HFFc6 (cell line): ENCODE results near the gene TPSG1. TPM values are rescaled to one million over a fixed set of nuclear protein-coding genes. Genes with fewer than 3 reads are reported as not detected.

Experiments used
- DNase-seq: peaks from one replicate; pipeline ENCODE4 v3.0.0-alpha.2; 2018
- H3K27ac Mint-ChIP-seq: 2 replicates; pipeline ENCODE4 v1.8.0; 2020; ENCODE audit warnings: mild to moderate bottlenecking, mixed read lengths
- H3K27me3 Mint-ChIP-seq: 2 replicates; pipeline ENCODE4 v1.8.0; 2021; ENCODE audit warnings: mild to moderate bottlenecking, moderate library complexity, mixed read lengths; ENCODE audit not compliant: insufficient read depth
- H3K36me3 Mint-ChIP-seq: 2 replicates; pipeline ENCODE4 v1.8.0; 2021; ENCODE audit warnings: low read depth, mixed read lengths
- H3K4me1 Mint-ChIP-seq: 2 replicates; pipeline ENCODE4 v1.8.0; 2020; ENCODE audit warnings: low read depth, mixed read lengths
- H3K4me3 Mint-ChIP-seq: 2 replicates; pipeline ENCODE4 v1.8.0; 2020; ENCODE audit warnings: mild to moderate bottlenecking, moderate library complexity, mixed read lengths
- H3K9me3 Mint-ChIP-seq: 2 replicates; pipeline ENCODE4 v1.8.0; 2020; ENCODE audit warnings: mild to moderate bottlenecking, mixed read lengths
- total RNA-seq, 6 experiments: library from RNA; stranded (reverse); fragmentation: NEBNext Ultra II Directional; extraction: Animal tissue kit (Norgen Biotek cat#: 25700); gene quantifications; 2 replicates in 1 of 6; 3 replicates in 5 of 6; pipeline ENCODE4 v1.2.3, GENCODE V29; 2021
- TF ChIP-seq, protein P1 (sequence below): fragments of 200-600 bp; sonication (generic); IDR thresholded peaks from 2 replicates; pipeline ENCODE4 v1.5.0; 2021; ENCODE audit warnings: antibody characterized with exemption, mild to moderate bottlenecking

TPSG1 gene
- total RNA-seq, 6 experiments from 2014 or later = 0.23 TPM; not detected in 5

DNA sequence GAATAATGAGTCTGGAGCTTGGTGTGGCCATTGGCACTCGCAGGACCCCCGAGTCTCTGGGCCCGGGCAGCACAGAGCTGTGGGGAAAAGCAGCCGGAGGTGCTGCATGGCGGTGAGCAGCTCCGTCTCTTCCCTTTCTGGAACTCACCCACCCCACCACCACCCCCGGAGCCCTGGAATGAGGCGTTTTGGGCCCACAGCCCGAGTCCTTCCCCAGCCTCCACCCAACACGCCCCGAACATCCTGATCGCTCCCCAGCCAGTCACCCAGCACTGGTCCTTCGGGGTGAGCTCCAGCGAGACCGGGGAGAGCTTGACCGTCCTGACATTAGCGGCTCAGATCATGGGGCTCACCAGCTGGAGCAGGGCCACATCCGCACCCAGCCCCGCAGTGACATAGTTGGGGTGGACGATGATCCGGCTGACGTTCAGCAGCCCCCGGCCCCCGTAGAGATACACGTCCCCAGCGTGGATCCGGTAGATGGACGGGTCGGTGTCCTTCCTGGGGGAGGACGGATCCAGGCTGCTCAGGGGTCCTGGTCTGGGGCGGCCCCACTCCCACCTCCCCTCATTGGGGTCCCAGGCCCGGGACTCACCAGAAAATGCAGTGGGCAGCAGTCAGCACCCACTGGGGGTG is 37.3 kb upstream of the TPSG1 start:
- TF ChIP-seq, protein P1, sequence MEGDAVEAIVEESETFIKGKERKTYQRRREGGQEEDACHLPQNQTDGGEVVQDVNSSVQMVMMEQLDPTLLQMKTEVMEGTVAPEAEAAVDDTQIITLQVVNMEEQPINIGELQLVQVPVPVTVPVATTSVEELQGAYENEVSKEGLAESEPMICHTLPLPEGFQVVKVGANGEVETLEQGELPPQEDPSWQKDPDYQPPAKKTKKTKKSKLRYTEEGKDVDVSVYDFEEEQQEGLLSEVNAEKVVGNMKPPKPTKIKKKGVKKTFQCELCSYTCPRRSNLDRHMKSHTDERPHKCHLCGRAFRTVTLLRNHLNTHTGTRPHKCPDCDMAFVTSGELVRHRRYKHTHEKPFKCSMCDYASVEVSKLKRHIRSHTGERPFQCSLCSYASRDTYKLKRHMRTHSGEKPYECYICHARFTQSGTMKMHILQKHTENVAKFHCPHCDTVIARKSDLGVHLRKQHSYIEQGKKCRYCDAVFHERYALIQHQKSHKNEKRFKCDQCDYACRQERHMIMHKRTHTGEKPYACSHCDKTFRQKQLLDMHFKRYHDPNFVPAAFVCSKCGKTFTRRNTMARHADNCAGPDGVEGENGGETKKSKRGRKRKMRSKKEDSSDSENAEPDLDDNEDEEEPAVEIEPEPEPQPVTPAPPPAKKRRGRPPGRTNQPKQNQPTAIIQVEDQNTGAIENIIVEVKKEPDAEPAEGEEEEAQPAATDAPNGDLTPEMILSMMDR = no peak
- Mint-ChIP-seq H3K27ac (no peak overlapping the region), H3K36me3 (no peaks in the 10 kb centered on the region; the same call in 1 of the 2 replicates), H3K27me3 (peaks cover 21% of the 10 kb centered on the region), H3K4me1 (no peaks in the 10 kb centered on the region), H3K4me3 (no peak overlapping the region), H3K9me3 (peaks cover 13% of the 10 kb centered on the region; the same call in 1 of the 2 replicates)
- no peak for DNase-seq

DNA sequence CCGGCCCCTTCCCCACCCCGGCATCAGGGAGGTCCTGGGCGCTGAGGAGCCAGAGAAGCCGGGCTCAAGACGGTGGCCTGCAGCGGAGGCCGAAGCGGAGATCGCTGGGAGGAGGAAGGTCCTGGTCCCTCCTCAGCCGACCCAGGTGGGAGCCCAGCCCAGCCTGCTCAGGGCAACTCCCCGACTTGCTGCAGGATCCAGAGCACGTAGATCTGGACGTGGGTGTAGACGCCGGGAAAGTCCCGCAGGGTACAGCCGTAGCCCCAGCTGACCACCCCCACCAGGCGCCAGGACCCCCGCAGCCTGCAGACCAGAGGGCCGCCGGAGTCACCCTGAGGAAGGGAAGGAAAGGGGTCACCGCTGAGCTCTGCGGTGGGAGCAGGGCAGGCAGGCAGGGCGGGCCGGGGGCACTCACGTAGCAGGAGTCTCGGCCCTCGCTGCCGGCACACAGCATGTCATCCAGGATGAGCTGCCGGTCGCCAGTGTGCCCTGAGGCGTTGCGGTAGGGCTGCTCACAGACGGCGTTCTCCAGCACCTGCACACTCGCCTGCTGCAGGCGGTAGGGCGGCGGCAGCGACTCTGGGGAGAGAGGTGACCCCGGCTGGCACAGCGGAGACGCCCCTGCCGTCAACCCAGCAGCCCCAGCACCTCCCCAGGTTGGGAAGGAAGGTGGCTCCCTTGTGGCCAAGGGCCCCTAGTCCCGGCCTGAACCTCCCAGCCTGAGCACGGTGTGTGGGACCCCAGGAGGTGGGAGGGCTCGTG is 36.2 kb upstream of the TPSG1 start:
- no peaks in the 10 kb centered on the region for H3K4me1 Mint-ChIP-seq
- DNase-seq = no peak
- TF ChIP-seq, protein P1 = no peak
- H3K27ac Mint-ChIP-seq = no peak overlapping the region
- H3K27me3 Mint-ChIP-seq = peaks cover 22% of the 10 kb centered on the region
- no peak overlapping the region for H3K4me3 Mint-ChIP-seq
- H3K9me3 Mint-ChIP-seq = peaks cover 11% of the 10 kb centered on the region; the same call in 1 of the 2 replicates
- H3K36me3 Mint-ChIP-seq = no peaks in the 10 kb centered on the region; the same call in 1 of the 2 replicates

DNA sequence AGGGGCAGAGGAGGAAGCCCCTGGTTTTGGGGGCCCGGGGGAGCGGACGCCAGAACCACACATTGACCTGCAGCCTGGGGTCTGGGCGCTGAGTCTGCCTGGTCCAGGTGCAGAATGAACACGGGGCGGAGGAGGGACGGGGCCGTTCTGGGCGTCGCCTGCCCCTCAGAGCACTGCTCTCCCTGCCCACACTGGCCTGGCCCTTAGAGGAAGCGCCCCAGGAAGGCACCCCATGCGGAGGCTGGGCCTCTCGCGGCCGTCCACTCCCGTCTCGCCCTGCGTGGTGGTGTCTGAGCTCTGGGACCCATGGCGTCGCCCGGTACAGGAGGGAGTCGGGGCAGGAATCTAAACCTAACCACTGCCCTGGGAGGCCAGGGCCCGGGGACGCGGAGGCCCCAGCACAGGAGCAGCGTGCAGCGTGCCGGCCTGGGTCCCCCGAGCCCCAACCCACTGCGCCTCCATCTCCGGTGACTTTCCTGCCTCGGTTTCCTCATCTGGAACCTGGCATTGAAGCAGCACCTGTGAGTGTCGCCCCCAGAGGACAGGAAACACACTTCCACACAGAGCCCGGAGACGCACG is 35.1 kb upstream of the TPSG1 start:
- no peaks in the 10 kb centered on the region; the same call in 1 of the 2 replicates for H3K36me3 Mint-ChIP-seq
- no peak for DNase-seq
- peaks cover 10% of the 10 kb centered on the region; the same call in 1 of the 2 replicates for H3K9me3 Mint-ChIP-seq
- H3K4me1 Mint-ChIP-seq = no peaks in the 10 kb centered on the region
- no peak overlapping the region for H3K4me3 Mint-ChIP-seq
- TF ChIP-seq, protein P1 = no peak
- H3K27me3 Mint-ChIP-seq = peaks cover 22% of the 10 kb centered on the region
- no peak overlapping the region for H3K27ac Mint-ChIP-seq

DNA sequence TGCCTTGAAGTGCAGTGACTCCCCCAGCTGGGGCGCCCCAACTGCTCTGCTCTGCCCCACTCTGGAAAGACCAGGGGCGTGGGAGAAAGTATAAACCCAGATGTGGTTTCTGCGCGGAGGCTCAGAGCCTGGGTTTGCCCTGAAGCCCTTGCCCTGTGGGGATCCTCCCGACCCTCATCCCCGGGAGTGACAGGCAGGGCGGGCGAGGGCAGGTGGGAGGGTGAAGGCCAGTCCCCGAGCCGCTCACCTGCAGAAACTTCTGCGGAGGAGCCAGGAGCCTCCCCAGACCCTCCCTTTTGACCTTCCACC is 34.6 kb upstream of the TPSG1 start:
- TF ChIP-seq, protein P1 = no peak
- H3K4me1 Mint-ChIP-seq = no peaks in the 10 kb centered on the region
- H3K4me3 Mint-ChIP-seq = no peak overlapping the region
- no peak for DNase-seq
- no peaks in the 10 kb centered on the region; the same call in 1 of the 2 replicates for H3K36me3 Mint-ChIP-seq
- no peak overlapping the region for H3K27ac Mint-ChIP-seq
- peaks cover 22% of the 10 kb centered on the region for H3K27me3 Mint-ChIP-seq
- peaks cover 6% of the 10 kb centered on the region; the same call in 1 of the 2 replicates for H3K9me3 Mint-ChIP-seq

DNA sequence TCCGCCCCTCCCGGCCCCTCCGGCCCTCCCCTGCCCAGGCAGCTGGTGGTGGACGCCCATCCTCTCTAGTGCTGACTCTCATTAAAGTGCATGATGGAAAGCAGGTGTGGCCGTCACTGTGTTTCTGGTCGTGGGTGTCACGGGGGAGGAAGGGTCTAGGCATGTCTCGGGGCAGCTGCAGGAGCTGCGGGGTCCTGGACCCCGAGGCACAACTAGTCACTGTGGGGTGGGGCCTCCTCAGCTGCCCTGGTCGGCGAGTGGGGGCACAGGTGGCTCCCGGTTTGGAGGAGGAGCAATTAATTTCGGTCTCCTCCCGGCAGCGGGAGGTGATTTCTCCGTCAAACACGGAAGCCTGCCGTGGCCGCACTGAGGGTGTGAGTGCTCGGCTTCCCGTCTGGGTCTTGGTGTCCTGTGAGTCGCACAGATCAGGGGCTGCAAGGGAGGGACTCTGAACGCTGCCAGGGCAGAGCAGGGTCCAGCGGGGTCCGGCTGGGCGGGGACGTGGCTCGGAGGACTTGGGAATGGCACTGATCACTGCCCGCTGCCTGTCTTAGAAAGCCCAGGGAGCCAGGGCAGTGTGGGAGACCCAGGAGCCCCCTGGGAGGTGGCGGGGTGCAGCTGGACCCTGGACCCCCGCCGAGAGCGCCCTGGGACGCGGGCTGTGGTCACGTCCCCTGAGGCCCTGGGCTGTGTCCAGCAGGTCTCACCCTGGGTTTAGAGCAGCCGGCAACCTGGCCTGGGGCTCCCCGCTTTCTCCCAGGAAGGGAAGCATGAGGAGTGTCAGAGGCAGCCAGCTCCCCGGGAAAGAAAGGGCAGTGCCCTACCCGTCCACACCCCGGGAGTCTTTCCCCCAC is 34.1 kb upstream of the TPSG1 start:
- H3K4me1 Mint-ChIP-seq = no peaks in the 10 kb centered on the region
- TF ChIP-seq, protein P1 = no peak
- H3K9me3 Mint-ChIP-seq = peaks cover under 1% of the 10 kb centered on the region; the same call in 1 of the 2 replicates
- H3K36me3 Mint-ChIP-seq = no peaks in the 10 kb centered on the region
- no peak overlapping the region for H3K27ac Mint-ChIP-seq
- no peak for DNase-seq
- H3K27me3 Mint-ChIP-seq = peaks cover 22% of the 10 kb centered on the region
- no peak overlapping the region for H3K4me3 Mint-ChIP-seq
